ENCODE measurements around the gene AGO4. TPM values are rescaled to one million over a fixed set of nuclear protein-coding genes. Genes with fewer than 3 reads are reported as not detected.
"Not testable (repeated sequence)": the region's sequence is repeated elsewhere in the genome, so short reads cannot be mapped to it uniquely, and the experiment has no call there.

The AGO4 gene
- total and polyA plus RNA-seq, 8 donors, result 3.2 to 10.7 (median 6.9) TPM

DNA sequence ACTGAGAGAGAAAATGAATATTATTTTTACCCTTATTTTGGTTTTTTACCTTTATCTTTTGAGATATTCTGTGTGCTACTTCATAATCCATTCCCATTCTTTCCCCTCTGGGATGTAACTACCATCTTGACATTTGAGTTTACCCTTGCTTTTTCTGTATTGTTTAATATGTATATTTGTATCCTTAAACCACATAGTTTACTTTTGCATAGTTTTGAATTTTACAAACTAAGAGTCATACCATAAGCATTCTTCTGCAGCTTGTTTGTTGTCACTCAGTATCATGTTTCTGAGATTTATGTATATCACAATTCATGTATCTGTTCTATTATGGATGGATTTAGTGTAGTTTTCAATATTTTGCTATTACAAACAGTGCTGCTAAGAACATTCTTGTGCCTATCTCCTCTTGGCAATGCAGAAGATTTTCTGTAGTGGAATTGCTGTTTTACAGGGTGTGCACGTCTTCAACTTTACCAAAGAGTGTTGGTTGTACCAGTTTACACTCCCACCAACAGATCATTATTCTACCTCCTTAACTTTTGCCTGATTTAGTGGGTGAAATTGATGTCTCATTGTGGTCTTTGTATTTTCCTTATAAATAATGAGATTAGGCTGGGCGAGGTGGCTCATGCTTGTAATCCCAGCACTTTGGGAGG lies 63.0 kb downstream of the AGO4 start:
- H3K4me1 ChIP-seq, result no peaks in the 10 kb centered on the region
- 73 to 88% methylated on average over 2 of the region's 2 CpGs for WGBS, 2 donors
- ATAC-seq (no peak), DNase-seq (no peak), FAIRE-seq (no peak)
- TF ChIP-seq, protein P1, sequence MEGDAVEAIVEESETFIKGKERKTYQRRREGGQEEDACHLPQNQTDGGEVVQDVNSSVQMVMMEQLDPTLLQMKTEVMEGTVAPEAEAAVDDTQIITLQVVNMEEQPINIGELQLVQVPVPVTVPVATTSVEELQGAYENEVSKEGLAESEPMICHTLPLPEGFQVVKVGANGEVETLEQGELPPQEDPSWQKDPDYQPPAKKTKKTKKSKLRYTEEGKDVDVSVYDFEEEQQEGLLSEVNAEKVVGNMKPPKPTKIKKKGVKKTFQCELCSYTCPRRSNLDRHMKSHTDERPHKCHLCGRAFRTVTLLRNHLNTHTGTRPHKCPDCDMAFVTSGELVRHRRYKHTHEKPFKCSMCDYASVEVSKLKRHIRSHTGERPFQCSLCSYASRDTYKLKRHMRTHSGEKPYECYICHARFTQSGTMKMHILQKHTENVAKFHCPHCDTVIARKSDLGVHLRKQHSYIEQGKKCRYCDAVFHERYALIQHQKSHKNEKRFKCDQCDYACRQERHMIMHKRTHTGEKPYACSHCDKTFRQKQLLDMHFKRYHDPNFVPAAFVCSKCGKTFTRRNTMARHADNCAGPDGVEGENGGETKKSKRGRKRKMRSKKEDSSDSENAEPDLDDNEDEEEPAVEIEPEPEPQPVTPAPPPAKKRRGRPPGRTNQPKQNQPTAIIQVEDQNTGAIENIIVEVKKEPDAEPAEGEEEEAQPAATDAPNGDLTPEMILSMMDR (IDR thresholded peaks at IDR 0.05), result no peak
- no peaks in the 10 kb centered on the region for H3K9me3 ChIP-seq
- no peak overlapping the region for H3K27ac ChIP-seq
- H3K4me3 ChIP-seq, result no peak overlapping the region
- intact Hi-C loops (cut with DNase I), result no loop called here
- H3K27me3 ChIP-seq, result no peaks in the 10 kb centered on the region
- no peaks in the 10 kb centered on the region for H3K36me3 ChIP-seq

GRCh38 chr1:35873243-35873750 lies 65.5 kb downstream of the AGO4 start:
- H3K27ac ChIP-seq, result no peak overlapping the region
- TF ChIP-seq, protein P1 (IDR thresholded peaks at IDR 0.05), result no peak
- FAIRE-seq, result no peak
- intact Hi-C loops (cut with DNase I), result no loop called here
- no peaks in the 10 kb centered on the region for H3K36me3 ChIP-seq
- no peak for ATAC-seq
- H3K4me3 ChIP-seq, result no peak overlapping the region
- no peaks in the 10 kb centered on the region for H3K9me3 ChIP-seq
- H3K4me1 ChIP-seq, result no peaks in the 10 kb centered on the region
- H3K27me3 ChIP-seq, result no peaks in the 10 kb centered on the region
- DNase-seq, result no peak
- WGBS, 2 donors, result 75 to 84% methylated on average over 4 of the region's 4 CpGs

GRCh38 chr1:35874115-35874514 lies 66.3 kb downstream of the AGO4 start:
- FAIRE-seq; H3K4me3 ChIP-seq; H3K36me3 ChIP-seq; intact Hi-C loops (cut with DNase I); H3K4me1 ChIP-seq; ATAC-seq; H3K27ac ChIP-seq; DNase-seq; H3K27me3 ChIP-seq; H3K9me3 ChIP-seq: not testable (repeated sequence)
- 72 to 78% methylated on average over 4 of the region's 4 CpGs for WGBS, 2 donors

GRCh38 chr1:35876988-35877387 lies 69.2 kb downstream of the AGO4 start:
- Histone ChIP-seq H3K4me1 (no peaks in the 10 kb centered on the region), H3K9me3 (no peaks in the 10 kb centered on the region), H3K36me3 (no peaks in the 10 kb centered on the region), H3K27me3 (no peaks in the 10 kb centered on the region), H3K4me3 (no peak overlapping the region), H3K27ac (no peak overlapping the region)
- FAIRE-seq (no peak), ATAC-seq (peak in 1 of 4 donors; percentile 33), DNase-seq (no peak)
- WGBS, 2 donors, result 50 to 55% methylated on average over 5 of the region's 5 CpGs
- TF ChIP-seq, protein P1 (IDR thresholded peaks at IDR 0.05), result no peak
- intact Hi-C loops (cut with DNase I), result no loop called here

GRCh38 chr1:35881850-35882273 lies 74.0 kb downstream of the AGO4 start:
- H3K27ac ChIP-seq, result no peak overlapping the region
- H3K36me3 ChIP-seq, result no peaks in the 10 kb centered on the region
- DNase-seq (no peak), ATAC-seq (no peak), FAIRE-seq (no peak)
- WGBS, 2 donors, result 30 to 40% methylated on average over 4 of the region's 4 CpGs
- TF ChIP-seq, protein P1 (IDR thresholded peaks at IDR 0.05), result no peak
- no peaks in the 10 kb centered on the region for H3K9me3 ChIP-seq
- H3K4me1 ChIP-seq, result peaks cover 2 to 5% (median 2%) of the 10 kb centered on the region in 3 donors
- H3K27me3 ChIP-seq, result no peaks in the 10 kb centered on the region
- no peak overlapping the region for H3K4me3 ChIP-seq
- intact Hi-C loops (cut with DNase I), result no loop called here
